TTC549 (cell line): Measurements from ENCODE around the gene ADAM8.

Experiments used
- FAIRE-seq: peaks from 2 replicates; lab custom pipeline; 2012; peaks lifted over from hg19 to GRCh38; lab: Jason Lieb, UNC

The ADAM8 gene

DNA sequence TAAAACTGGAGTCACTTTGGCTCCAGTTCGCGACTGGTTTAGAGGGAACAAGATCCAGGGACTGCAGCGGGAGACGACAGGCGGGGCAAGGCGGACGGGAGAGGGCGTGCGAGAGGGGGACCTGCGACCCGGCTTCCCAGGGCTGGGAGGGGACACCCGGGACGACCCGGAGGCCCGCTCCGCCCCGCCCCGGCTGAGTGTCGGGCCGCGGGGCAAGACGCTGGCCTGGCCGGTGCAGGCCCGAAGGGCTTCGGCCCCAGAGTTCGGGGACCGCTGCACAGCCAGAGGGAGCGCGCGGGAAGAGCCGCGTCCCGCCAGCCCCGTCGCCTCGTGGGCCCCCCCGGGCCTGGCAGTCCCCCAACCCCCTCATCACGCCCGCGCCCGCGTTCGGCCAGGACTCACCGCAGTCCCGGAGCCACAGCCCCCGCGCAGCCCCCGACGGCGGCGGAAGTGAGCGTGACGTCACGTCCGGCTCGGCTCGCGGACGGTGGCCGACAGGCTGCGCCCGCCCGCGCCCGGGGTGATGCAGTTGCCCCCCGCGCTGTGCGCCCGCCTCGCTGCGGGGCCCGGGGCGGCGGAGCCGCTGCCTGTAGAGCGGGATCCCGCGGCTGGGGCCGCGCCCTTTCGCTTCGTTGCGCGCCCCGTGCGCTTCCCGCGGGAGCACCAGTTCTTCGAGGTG, 31.9 kb upstream of the ADAM8 start, which contains the start of the genes TUBGCP2 and ZNF511:
Gene TUBGCP2 (minus strand): TSS at position 452 of the 679 bp plus-strand sequence. CDS start 5,931 bp downstream, outside the sequence.
Gene ZNF511 (plus strand): TSS at position 494 of the 679 bp plus-strand sequence. CDS start 30 bp downstream, at position 524.
- FAIRE-seq, result no peak

DNA sequence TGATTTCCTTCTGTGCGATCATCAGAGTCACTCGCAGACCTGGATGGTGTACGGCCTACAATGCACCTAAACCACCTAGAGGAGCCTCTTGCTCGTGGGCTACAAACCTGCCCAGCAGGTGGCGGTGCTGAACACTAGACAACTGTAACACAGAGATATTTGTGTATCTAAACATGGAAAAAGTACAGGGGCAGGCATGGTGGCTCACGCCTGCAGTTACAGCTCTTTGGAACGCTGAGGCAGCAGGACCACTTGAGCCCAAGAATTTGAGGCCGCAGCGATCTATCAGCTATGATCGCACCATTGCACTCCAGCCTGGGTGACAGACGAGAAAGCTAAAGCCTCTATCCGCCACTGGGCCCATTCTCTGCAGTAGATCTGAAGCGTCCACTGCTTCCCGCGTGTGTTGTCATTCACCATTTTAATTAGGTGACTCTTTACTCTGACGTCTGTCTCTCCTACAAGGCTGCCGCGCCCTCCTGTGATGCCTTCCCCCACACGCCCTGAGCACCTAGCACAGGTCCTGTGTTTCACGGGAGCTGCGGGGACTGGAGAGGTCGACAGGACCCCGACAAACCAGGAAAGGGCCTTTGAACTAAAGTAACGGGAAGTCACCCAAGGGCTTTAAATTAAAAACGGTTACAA, 31.2 kb upstream of the ADAM8 start:
- FAIRE-seq, result no peak

DNA sequence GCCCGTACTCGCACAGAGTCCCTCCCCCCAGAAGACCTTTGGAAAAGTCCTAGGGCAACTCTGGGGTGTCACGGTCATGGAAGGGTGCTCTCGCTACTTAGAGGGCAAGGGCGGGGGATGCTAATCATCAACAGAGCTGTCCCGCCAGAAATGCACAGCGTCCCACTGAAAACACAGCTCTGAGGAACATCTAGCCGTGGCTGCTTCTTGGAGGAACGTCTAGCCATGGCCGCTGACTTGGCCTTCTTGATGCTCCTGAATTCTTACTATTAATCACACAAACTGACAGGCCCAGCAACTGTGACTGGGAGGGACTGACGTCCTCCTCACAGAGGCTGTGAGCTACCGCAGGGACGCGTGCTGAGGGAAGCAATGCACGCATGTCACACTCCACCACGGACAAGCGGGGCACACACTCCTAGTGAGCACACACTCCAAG, 30.3 kb upstream of the ADAM8 start:
- FAIRE-seq, result no peak

DNA sequence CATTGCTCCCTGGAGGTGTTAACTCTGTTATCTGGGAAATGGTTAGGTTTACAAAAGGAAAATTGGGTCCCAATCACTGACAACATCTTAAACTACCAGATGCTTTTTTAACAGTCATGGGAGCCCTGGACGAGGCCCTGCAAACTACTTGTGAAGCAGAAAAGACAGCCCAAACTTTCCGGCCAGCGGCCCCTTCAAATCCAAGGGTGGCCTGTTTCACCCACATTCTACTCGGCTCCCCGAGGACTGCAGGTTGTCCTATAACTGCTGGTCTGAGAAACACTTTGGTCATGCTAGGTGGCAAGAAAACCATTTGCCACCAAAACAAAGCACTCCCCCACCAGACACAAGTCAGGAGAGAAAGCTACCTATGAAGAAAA, 29.4 kb upstream of the ADAM8 start:
- no peak for FAIRE-seq

DNA sequence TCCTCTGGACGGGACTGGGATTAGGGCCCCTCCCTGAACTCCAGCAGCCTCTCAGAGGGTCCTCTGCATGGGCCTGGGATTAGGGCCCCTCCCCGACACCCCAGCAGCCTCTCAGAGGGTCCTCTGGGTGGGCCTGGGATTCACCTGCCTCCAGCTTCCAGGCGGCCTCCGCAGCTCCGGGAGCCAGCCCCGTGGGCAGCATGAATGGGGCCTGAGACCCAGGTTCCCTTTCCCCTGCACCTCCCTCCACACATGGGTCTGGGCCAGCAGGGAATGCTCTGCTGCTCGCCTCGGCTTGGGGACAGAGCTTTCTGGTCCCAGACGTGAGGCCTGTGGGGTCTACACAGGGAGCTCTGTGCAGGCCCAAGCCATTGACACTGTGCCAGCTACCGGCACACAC, 26.5 kb upstream of the ADAM8 start:
- no peak for FAIRE-seq

DNA sequence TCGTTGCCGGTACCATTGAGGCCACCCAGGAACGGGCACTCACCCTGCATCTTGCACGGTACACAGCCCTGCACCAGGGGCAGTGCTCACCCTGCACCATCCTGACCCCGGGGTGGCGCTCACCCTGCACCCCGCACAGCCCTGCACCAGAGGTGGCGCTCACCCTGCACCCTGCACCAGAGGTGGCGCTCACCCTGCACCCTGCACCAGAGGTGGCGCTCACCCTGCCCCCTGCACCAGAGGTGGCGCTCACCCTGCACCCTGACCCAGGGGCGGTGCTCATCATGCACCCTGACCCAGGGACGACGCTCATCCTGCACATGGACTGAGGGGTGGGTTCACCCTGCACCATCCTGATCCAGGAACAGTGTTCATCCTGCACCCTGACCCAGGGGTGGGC, 25.6 kb upstream of the ADAM8 start:
- FAIRE-seq, result no peak

DNA sequence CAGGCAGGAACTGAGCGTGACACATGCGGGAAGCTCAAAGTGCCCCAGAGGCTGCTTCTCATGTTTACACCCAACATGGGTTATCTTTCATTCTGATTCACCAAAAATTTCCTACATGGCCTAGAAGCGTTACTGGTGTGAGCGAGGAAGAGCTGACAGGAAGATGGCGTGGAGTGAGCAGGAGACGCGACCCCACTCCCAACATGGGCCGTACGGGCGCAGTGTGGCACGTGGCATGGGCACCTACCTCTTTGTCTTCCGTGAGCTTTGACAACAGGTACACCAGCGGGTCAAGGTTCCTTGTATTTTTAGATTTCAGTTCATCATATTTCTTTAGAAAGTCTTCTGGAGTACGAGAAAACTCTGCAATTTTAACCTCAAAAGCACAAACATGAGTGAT, 23.1 kb upstream of the ADAM8 start:
- no peak for FAIRE-seq

DNA sequence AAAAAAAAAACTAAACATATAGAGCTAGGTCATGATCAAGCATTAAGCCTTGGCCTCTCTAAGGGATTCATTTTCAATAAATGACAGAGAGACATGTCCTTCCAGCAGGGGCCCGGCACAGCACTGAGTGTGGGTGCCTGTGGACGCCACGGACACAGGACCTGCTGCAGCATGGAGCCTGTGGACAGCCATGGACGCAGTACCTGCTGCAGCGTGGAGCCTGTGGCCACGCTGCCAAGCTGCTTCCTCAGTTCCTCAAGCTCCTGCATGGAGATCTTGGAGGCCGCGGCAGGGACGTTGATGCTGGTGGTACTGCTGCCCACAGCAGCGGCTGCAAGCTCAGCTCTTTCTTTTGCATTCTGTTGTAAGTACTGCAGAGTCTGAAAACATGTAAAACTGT, 22.6 kb upstream of the ADAM8 start:
- FAIRE-seq, result no peak

DNA sequence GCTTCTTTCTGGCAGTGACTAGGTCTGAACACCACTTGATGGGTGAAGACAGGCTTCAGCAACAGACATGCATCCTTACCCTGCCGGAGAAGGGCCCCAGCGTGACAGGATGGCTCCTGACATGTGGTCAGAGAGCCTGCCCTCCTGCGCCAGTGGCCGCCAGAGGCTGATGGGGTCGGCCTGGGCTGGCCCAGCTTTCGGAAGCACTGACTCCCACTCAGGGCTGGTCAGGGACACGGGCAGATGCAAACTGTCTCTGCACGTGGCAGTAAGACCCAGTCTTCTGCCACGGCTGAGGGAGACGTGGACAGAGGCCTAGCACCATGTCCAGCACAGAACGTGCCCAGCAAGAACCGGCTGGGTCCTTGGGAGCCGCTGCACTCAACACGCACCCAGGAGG, 21.8 kb upstream of the ADAM8 start:
- FAIRE-seq, result no peak

DNA sequence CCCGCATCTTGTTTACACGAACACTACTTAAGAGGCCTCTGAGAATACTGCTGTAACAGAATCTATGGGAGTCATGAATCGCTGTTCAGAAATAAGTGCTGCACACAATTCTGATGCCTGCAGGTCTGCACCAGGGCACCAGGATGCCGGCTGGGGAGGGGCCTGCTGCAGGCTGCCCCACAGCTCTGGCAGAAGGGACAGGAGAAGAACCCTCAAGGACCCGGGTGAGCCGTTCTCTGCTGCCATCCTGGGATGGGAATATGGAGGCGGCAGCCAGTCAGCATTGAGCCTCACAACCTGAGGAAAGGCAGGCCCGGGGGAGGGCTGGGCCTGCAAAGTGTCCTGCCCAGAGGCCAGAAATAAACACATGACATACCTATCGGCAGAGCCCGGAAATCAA, 20.8 kb upstream of the ADAM8 start:
- FAIRE-seq, result no peak

DNA sequence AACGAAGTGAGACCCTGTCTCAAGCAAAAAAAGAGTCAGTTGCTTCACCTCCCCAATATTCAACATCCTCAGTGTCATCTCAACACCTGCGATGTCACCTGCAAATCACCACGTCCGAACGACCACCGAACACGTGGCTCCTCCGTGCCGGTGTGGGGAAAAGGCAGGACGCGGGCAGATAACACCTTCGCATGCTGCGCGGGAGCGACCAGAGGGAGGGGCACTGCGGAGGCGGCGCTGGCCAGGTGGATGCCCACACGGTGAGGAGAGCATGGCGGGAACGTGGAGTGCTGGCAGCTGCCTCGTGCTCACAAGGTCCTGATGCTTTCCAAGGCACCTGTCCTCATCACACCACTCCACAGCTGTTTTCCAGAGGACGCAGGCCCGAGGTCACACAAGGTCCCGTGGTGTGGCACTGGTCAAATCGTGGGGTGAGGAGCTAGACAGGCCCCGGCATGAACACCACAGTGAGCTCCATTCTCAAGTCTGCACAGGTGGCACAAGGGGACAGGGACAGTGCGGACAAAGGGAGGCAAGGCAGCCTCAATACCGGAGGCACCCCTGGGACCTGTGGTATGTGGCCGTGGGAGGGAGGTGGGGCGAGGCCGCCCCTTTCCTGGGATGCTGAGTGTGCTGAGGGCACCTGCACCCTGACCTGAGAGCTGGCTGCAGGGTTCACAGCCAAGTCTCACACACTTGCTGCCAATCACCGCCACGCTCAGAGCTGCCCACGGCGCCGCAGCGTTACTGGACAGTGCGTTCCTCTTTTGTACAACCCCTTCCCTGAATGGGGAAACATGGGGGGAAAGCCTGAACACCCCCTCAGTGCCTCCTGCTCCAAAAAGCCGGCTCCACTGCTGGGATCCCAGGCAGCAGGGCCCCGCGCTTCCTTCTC, 19.0 kb upstream of the ADAM8 start:
- FAIRE-seq, result no peak

DNA sequence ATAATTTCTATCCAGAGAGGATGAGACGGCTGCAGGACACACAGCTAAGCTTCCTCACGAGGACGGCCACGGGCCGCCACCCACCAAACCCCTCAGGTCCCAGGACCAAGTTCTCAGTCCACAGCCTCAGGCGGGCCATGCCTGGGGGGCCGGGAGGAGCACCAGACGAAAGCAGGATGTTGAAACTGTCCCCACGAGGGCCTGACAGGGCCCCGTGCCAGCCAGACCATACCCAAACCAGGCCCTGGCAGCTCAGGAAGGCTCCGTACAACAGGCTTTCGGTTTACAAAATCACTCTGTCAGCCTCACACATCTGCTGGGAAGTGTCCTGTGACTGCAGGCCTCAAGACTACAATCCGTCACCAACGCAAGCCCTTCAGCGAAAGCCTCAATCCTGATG, 17.5 kb upstream of the ADAM8 start:
- no peak for FAIRE-seq

DNA sequence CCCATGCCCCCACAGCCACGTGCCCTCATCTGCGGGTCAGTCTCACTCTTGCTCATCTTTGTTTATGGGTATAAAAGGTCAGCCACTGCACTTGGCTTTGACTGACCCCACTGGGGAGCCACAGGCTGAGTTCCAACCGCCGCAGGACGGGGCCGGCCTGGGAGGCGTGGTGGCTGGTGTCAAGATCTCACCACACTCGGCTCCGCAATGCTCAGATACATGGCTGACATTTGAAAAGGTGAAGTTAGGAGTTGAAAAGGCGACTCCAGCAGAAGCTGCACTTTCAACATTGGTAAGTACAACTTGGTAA, 17.1 kb upstream of the ADAM8 start:
- FAIRE-seq, result no peak

DNA sequence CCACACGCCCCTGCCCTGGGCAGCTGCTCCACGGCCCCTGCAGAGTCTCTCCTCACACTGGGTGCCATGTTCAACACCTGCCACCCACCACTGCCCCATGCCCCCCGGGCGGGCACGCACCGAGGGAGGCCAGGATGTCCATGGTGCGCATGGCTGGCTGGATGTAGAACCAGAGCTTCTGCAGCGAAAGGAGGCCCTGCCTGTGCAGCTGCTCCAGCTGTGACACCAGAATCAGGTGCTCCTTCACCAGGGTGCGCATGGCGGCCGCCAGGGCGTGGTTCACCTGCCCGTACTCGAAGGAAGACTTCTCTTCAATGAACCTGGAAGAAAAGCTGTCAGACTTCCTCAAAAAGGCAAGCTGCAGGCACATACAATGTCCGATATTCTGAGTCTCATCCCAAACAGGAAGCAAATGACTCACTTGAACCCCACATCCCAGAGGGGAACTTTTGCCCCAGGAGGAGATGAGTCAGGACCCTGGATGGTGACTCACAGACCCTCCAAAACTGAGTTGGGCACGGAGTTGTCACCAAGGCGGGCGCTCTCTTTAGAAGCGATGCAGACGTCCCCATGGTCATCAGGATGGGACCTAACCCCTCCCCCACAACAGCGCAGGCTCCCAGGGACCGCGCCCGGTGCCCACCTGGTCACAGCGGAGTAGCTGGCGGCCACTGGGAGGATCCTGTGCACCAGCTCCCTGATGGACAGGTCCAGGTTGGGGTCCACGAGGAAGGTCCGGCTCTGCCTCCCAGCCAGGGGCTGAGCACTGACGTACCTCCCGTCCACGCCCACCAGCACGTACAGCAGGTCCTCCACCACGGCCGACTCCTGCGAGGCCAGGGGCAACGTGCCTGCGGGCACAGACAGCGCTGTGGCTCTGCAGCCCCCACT, 16.5 kb upstream of the ADAM8 start:
- no peak for FAIRE-seq

DNA sequence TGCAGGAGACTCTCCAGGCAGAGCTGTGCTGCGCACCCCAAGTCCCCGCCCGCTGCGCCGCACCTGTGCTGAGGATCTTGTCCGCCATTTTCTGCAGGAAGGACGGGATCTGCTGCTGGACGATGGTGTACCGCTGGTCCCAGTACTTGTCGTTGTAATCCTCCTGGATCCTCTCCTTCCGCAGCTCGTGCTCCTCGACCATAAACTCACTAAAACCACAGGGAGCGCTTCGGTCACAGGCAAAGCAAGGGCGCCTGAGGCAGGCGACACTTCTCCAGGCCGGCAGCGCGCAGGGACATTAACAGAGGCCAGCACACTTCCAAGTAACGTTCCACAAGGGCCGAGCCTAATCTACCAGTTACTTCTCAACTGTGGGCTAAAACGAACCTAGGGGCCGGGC, 13.1 kb upstream of the ADAM8 start:
- no peak for FAIRE-seq

DNA sequence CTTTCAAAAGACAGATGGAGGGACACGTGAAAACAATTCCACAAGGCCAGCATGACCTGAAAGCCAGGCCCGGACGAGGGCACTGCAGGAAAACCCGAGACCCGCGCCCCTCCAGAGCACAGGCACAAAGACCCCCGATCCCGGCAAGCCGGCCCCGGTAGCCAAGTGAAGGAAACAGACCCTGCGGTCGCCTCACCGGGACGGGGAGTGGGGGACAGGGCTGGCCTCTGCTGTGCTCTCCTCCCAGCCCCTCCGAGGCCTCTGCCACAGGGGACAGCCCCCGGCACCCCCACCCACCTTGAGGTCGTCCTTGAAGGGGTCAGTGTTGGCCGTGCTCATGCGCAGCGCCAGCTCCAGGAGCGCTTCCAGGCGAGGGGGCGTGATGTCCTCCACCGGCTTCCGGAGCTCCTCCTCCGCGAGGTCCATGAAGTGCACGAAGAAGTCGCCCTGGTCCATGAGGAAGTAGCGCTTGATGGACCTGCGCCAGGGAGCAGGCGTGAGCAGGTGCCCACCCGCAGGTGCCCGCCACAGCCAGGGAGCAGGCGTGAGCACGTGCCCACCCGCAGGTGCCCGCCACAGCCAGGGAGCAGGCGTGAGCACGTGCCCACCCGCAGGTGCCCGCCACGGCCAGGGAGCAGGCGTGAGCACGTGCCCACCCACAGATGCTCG, 11.3 kb upstream of the ADAM8 start:
- FAIRE-seq, result no peak

DNA sequence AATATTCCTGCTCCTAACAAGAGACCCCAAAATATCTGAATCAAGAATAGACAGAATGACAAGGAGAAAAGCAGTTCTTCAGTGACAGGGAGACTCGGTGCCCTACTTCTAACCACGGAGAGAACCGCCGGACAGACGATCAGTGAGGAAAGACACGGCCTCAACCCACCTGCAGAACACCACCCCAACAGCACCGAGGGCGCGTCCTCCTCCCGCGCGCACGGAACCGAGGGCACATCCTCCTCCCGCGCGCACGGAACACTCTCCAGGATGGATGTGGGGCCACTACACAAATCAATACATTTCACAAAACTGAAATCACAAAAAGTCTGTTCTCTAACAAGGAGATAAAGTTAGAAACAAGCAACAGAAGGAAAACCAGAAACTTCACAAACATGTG, 9.7 kb upstream of the ADAM8 start:
- no peak for FAIRE-seq

DNA sequence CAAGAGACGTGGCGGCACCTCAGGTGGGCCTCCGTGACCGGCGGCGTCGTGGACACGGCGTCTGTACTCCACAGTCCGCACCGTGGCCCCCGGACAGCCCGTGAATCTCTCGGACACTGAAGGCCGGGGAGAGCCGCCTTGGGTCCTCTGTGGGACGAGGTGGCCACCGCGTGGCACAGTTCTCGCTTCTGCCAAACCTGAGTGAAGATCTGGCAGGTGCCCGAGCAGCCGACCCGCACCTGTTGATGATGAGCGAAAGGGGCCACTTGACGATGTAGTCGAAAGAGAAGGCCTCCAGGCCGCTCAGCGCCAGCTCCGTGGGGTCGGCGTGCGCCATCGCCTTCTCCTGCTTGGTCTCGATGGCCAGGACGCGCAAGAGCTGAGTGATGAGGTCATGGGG, 8.5 kb upstream of the ADAM8 start:
- FAIRE-seq, result no peak

DNA sequence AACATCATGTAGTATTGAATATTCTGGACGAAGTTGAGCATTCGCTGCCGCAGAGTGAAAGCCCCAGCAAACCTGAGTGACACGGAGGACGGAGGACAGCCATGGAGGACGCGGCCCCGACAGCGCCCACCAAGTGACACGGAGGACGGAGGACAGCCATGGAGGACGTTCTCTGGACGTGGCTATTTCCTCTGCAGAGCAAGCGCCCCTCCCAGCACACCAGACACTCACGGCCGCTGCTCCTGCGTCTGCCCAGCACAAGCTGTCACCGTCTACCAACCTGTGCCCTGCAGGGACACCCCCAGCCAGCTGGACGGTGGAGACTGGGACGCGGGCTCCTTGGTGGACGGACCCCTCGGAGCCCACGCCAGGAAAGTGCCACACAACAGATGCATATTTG, 7.3 kb upstream of the ADAM8 start:
- no peak for FAIRE-seq

DNA sequence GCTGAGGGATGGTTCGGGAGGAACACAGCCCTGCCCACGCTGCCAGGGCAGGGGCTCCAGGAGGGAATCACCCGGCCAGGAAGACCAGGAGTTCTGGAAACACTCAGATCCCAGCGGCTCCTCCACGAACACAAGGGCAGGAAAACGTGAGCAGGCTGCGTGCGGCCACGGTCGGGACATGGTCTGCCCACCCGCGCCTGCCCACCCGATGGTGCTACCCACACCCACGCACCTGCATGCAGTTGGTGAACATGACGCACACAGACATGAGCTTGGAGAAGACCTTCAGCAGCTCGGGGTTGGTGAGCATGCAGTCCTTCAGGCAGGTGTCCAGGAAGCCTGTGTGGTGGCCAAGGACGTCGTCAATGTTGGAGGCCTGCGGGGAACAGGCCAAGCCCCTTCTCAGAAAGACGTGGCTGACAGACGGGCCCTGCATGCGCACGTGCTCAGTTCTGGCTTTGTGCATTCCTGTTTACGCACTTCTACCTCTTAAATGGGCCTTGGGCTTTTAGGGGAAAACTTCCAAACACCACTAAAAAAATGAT, 6.2 kb upstream of the ADAM8 start:
- FAIRE-seq, result no peak

DNA sequence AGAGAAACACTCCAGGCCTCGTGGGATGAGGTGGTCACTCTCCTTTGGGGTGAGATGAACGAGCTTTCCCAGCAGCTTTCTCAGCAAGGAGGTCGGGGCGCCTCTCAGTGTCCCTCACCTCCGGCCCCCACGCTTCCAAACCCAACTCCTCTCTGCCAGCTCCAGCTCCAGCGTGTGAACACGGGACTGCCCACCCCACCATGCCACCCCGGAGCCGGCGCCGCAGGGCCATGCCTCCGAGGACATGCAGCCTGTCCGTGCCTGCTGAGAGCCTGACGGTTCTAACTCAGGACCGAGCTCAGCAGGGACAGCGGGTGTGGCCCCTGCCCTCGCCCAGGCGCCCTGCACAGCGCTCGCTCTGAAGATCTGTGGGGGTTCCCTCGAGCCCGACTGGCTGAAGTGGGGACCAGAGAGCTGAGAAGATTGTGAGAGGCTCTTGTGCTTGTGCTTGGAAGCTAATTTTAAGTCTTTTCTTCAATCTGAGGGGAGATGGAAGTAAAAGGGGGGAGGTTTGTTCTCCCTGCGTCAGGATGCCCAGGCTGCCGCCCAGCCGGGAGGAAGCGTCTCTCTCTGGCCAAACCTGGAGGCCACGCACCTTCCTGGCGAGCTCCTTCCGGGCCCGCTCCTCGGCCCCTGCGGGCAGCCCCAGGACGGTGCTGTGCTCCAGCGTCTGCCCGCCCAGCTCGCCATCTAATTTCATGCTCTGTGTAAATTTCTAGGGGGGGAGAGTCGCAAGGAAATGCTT, 5.1 kb upstream of the ADAM8 start:
- FAIRE-seq, result no peak
